ENCODE measurements around the gene LIN7A.

- TF ChIP-seq TAF1 (IDR thresholded peaks at IDR 0.05; ENCODE audit: low read depth, low read length) (no peak), POLR2A (IDR thresholded peaks at IDR 0.05; ENCODE audit: low read depth, low read length) (no peak), POLR2AphosphoS5 (IDR thresholded peaks at IDR 0.05; ENCODE audit: low read depth, low read length) (no peak)
Observed at GRCh38 chr12:80936353-80936641, 1.4 kb downstream of the LIN7A start.

Measured in GM12891 (cell line).